Right lobe of liver (tissue), 6 donors: ENCODE results near the gene PLD6. TPM values are rescaled to one million over a fixed set of nuclear protein-coding genes. Genes with fewer than 3 reads are reported as not detected.
"Not testable (repeated sequence)": the region's sequence is repeated elsewhere in the genome, so short reads cannot be mapped to it uniquely, and the experiment has no call there.

Experiments used
- ATAC-seq, 4 donors: fragments of 200-7000 bp; cut with Tn5 transposase; one replicate each; pipeline ENCODE4 v1.9.1; 2020; ENCODE audit warnings: mild to moderate bottlenecking in 4 of 4, moderate library complexity in 4 of 4
- DNase-seq, 3 donors: peaks; one replicate each; pipeline ENCODE4 v3.0.0-alpha.2; 2020
- H3K27ac ChIP-seq, 3 donors: fragments of 200-600 bp; one replicate each; pipeline ENCODE4 v1.8.0; 2022
- H3K27me3 ChIP-seq, 2 donors: fragments of 200-600 bp; one replicate each; pipeline ENCODE4 v1.8.0; 2022
- H3K36me3 ChIP-seq, 4 donors: fragments of 200-600 bp; sonication (generic) in 1 of 4; one replicate each; pipeline versions ENCODE4 v1.5.1 to v1.8.0; 2017 to 2022; ENCODE audit warnings: control low read depth in 1 of 4
- H3K4me1 ChIP-seq, 4 donors: fragments of 200-600 bp; sonication (generic) in 1 of 4; one replicate each; pipeline versions ENCODE4 v1.5.1 to v1.8.0; 2017 to 2022; ENCODE audit warnings: control low read depth in 1 of 4
- H3K4me3 ChIP-seq, 3 donors: fragments of 200-600 bp; one replicate each; pipeline ENCODE4 v1.8.0; 2022
- H3K9me3 ChIP-seq, 4 donors: fragments of 200-600 bp; sonication (generic) in 1 of 4; one replicate each; pipeline versions ENCODE4 v1.5.1 to v1.8.0; 2017 to 2022; ENCODE audit warnings: control low read depth in 1 of 4
- CTCF ChIP-seq, 4 donors: fragments of 200-600 bp in 3 of 4; fragments of 450-650 bp in 1 of 4; IDR thresholded peaks; one replicate each; pipeline versions ENCODE4 v1.5.1 to v1.8.0; 2016 to 2022; ENCODE audit warnings: antibody characterized with exemption in 4 of 4, mild to moderate bottlenecking in 2 of 4
- POLR2A ChIP-seq: fragments of 450-650 bp; IDR thresholded peaks from one replicate; pipeline ENCODE4 v1.6.1; 2017; ENCODE audit warnings: antibody characterized with exemption, mild to moderate bottlenecking
- WGBS: methylation state at CpG from one replicate; pipeline ENCODE4 v1.1.6; 2018; ENCODE audit warnings: low coverage, low lambda C conversion rate; ENCODE audit not compliant: insufficient coverage; ENCODE audit errors: missing lambda C conversion rate; 5-methylcytosine and 5-hydroxymethylcytosine counted together
- intact Hi-C, 2 donors: fragments of 100-400 bp; cut with DNase I; formaldehyde crosslinking; loops; one replicate each; pipeline versions ENCODE4 v1.11.2 to v1.14.1; 2022
- total RNA-seq, 6 experiments: library from RNA; depleted of rRNA in 2 of 6; stranded (reverse); fragments of >200 nt in 2 of 6; fragmentation: NEBNext Ultra II Directional in 3 of 6; extraction: Animal tissue kit (Norgen Biotek cat#: 25700) in 3 of 6; gene quantifications; one replicate each; pipeline versions ENCODE4 v1.1.0 to v1.2.4, GENCODE V29; 2016 to 2023
- donor health status: DM: no; HTN: yes; CAD: no.
- donor health status: DM: no; HTN: no; CAD: no.
- donor health status: DM: no; HTN: no; CAD: no.
- donor health status: DM: no; HTN: yes; CAD: no.
- donor health status: DM: no; HTN: yes; CAD: no.

PLD6 gene
- total RNA-seq, 6 experiments from 2014 or later: 0.68 to 3.6 (median 2.8) TPM

- 90% methylated on average over 2 of the region's 4 CpGs for WGBS
- ATAC-seq: no peak
- peaks cover 0 to under 1% (median 0%) of the 10 kb centered on the region in 4 donors for H3K4me1 ChIP-seq
- H3K27ac ChIP-seq: no peak overlapping the region
- DNase-seq: no peak
- peaks cover 6 to 82% (median 31%) of the 10 kb centered on the region in 4 donors for H3K36me3 ChIP-seq
- no peak overlapping the region for H3K4me3 ChIP-seq
- TF ChIP-seq CTCF (IDR thresholded peaks at IDR 0.05) (no peak), POLR2A (no peak)
- no peaks in the 10 kb centered on the region for H3K9me3 ChIP-seq
- H3K27me3 ChIP-seq: no peaks in the 10 kb centered on the region
- intact Hi-C loops: no loop called here
Measured at GRCh38 chr17:17161759-17162158, 44.4 kb downstream of the PLD6 start.

GRCh38 chr17:17161121-17161520, 45.0 kb downstream of the PLD6 start:
- Histone ChIP-seq H3K4me3 (no peak overlapping the region), H3K27ac (no peak overlapping the region), H3K36me3 (peaks cover 6 to 82% (median 32%) of the 10 kb centered on the region in 4 donors), H3K4me1 (peaks cover 0 to 6% (median 2%) of the 10 kb centered on the region in 4 donors), H3K9me3 (no peaks in the 10 kb centered on the region), H3K27me3 (no peaks in the 10 kb centered on the region)
- ATAC-seq: no peak
- no peak for TF ChIP-seq POLR2A
- no peak for TF ChIP-seq CTCF (IDR thresholded peaks at IDR 0.05)
- no peak for DNase-seq
- intact Hi-C loops: no loop called here
- no CpG with 5 or more reads among the region's 6 CpGs for WGBS

GRCh38 chr17:17159571-17159970, 46.6 kb downstream of the PLD6 start:
- peaks cover 0 to 22% (median 8%) of the 10 kb centered on the region in 4 donors for H3K4me1 ChIP-seq
- no peak overlapping the region for H3K4me3 ChIP-seq
- TF ChIP-seq POLR2A (no peak), CTCF (IDR thresholded peaks at IDR 0.05) (no peak)
- no peak overlapping the region for H3K27ac ChIP-seq
- peaks cover 6 to 72% (median 28%) of the 10 kb centered on the region in 4 donors for H3K36me3 ChIP-seq
- WGBS: 92% methylated on average over 3 of the region's 4 CpGs
- ATAC-seq (no peak), DNase-seq (no peak)
- H3K9me3 ChIP-seq: no peaks in the 10 kb centered on the region
- intact Hi-C loops: no loop called here
- H3K27me3 ChIP-seq: no peaks in the 10 kb centered on the region

- 80% methylated on average over 2 of the region's 33 CpGs for WGBS
- DNase-seq, H3K9me3 ChIP-seq, H3K27ac ChIP-seq, intact Hi-C loops, H3K4me3 ChIP-seq, ATAC-seq, H3K27me3 ChIP-seq: not testable (repeated sequence)
- Histone ChIP-seq H3K36me3 (peaks cover 6 to 80% (median 26%) of the 10 kb centered on the region in 4 donors), H3K4me1 (peaks cover 0 to 22% (median 8%) of the 10 kb centered on the region in 4 donors)
Measured at GRCh38 chr17:17158506-17158905, 47.6 kb downstream of the PLD6 start.

- WGBS: 39% methylated on average over 2 of the region's 6 CpGs
- H3K9me3 ChIP-seq: no peaks in the 10 kb centered on the region
- TF ChIP-seq POLR2A: no peak
- TF ChIP-seq CTCF (IDR thresholded peaks at IDR 0.05): no peak
Measured at GRCh38 chr17:17157041-17157440, 49.1 kb downstream of the PLD6 start.

More at GRCh38 chr17:17157041-17157440, 49.1 kb downstream of the PLD6 start:
- no peaks in the 10 kb centered on the region for H3K27me3 ChIP-seq
- H3K4me3 ChIP-seq: no peak overlapping the region
- DNase-seq (no peak), ATAC-seq (no peak)
- no peak overlapping the region for H3K27ac ChIP-seq
- intact Hi-C loops: no loop called here
- peaks cover 6 to 67% (median 25%) of the 10 kb centered on the region in 4 donors for H3K36me3 ChIP-seq
- peaks cover 0 to 29% (median 9%) of the 10 kb centered on the region in 4 donors for H3K4me1 ChIP-seq
